NCI-H446 treated with DMSO at 0.1 percent for 48 hours (cell line): Measurements from ENCODE around the gene UNC5A.

ENCODE experiments used
- DNase-seq: peaks from one replicate; lab custom pipeline; 2025; lab: John Stamatoyannopoulos, UW

The UNC5A gene

GRCh38 chr5:176821441-176821840, 11.1 kb downstream of the UNC5A start:
- DNase-seq = no peak

- no peak for DNase-seq
These were observed 11.9 kb downstream of the UNC5A start for GRCh38 chr5:176822041-176822792.

GRCh38 chr5:176822793-176823481, 12.6 kb downstream of the UNC5A start:
- no peak for DNase-seq

- no peak for DNase-seq
These were observed 13.6 kb downstream of the UNC5A start for GRCh38 chr5:176823869-176824412.

GRCh38 chr5:176824604-176825003, 14.2 kb downstream of the UNC5A start:
- DNase-seq = no peak

GRCh38 chr5:176825234-176825633, 14.9 kb downstream of the UNC5A start:
- DNase-seq = no peak

GRCh38 chr5:176825957-176826356, 15.6 kb downstream of the UNC5A start:
- DNase-seq = no peak

- DNase-seq = no peak
These were observed 17.5 kb downstream of the UNC5A start for GRCh38 chr5:176827736-176828414.

- no peak for DNase-seq
These were observed 19.0 kb downstream of the UNC5A start for GRCh38 chr5:176829320-176829719.

GRCh38 chr5:176830422-176830994, 20.1 kb downstream of the UNC5A start:
- no peak for DNase-seq

GRCh38 chr5:176830995-176831423, 20.6 kb downstream of the UNC5A start:
- DNase-seq = no peak

GRCh38 chr5:176831425-176831824, 21.1 kb downstream of the UNC5A start:
- DNase-seq = no peak

GRCh38 chr5:176832162-176832561, 21.8 kb downstream of the UNC5A start:
- no peak for DNase-seq

- no peak for DNase-seq
These were observed 22.9 kb downstream of the UNC5A start for GRCh38 chr5:176833286-176833685.

- DNase-seq = no peak
These were observed 25.6 kb downstream of the UNC5A start for GRCh38 chr5:176835918-176836317.

- peak; percentile 42 for DNase-seq
These were observed 26.7 kb downstream of the UNC5A start for GRCh38 chr5:176836811-176837706.

- DNase-seq = no peak
These were observed 27.4 kb downstream of the UNC5A start for GRCh38 chr5:176837707-176838115.

- no peak for DNase-seq
These were observed 33.3 kb downstream of the UNC5A start for GRCh38 chr5:176843673-176844072.

- DNase-seq = no peak
These were observed 33.9 kb downstream of the UNC5A start for GRCh38 chr5:176844281-176844680.

GRCh38 chr5:176844706-176845391, 34.5 kb downstream of the UNC5A start:
- no peak for DNase-seq

- no peak for DNase-seq
These were observed 35.0 kb downstream of the UNC5A start for GRCh38 chr5:176845392-176845713.
